Measurements from ENCODE around the gene C1QTNF6. TPM values are rescaled to one million over a fixed set of nuclear protein-coding genes. Genes with fewer than 3 reads are reported as not detected.

The C1QTNF6 gene
- polyA plus RNA-seq, 1 of the 3 experiments (the other 2 are of a cell fraction) = 47.7 TPM

GRCh38 chr22:37220543-37220981, 32.5 kb upstream of the C1QTNF6 start:
- ChIA-PET CTCF (no interaction called here), POLR2A (no interaction called here)
- Histone ChIP-seq H3K4me1 (ENCODE audit: control insufficient read depth in 1 of 2, insufficient read depth in 2 of 2, low read depth in 1 of 2, low read length in 1 of 2) (no peaks in the 10 kb centered on the region), H3K4me3 (ENCODE audit: low read depth in 2 of 2, low read length in 1 of 2) (no peak overlapping the region), H3K27me3 (ENCODE audit: insufficient read depth) (no peaks in the 10 kb centered on the region; the same call in 1 of the 2 replicates), H3K79me2 (ENCODE audit: insufficient read depth) (no peaks in the 10 kb centered on the region), H3K4me2 (no peak overlapping the region), H3K9me2 (no peaks in the 10 kb centered on the region), H3K9ac (no peak overlapping the region), H3K36me3 (replicated peaks in 1 of 2; ENCODE audit: control insufficient read depth in 1 of 2, insufficient read depth in 2 of 2, low read length in 1 of 2) (no peaks in the 10 kb centered on the region), H3K27ac (ENCODE audit: low read depth in 2 of 2, low read length in 1 of 2) (no peak overlapping the region), H4K20me1 (ENCODE audit: insufficient read depth) (no peaks in the 10 kb centered on the region), H3F3A (replicated peaks; ENCODE audit: insufficient read depth) (peaks cover 4% of the 10 kb centered on the region), H3K9me3 (no peaks in the 10 kb centered on the region), H2AFZ (ENCODE audit: low read depth) (no peak overlapping the region)
- DNase-seq = no peak
- no peak for TF ChIP-seq RAD21 (IDR thresholded peaks at IDR 0.05; ENCODE audit: low read length)
- no peak for TF ChIP-seq GABPA (IDR thresholded peaks at IDR 0.05; ENCODE audit: low read depth)
- TF ChIP-seq RXRA (IDR thresholded peaks at IDR 0.05; ENCODE audit: borderline replicate concordance, low read depth) = no peak
- no peak for TF ChIP-seq USF2 (IDR thresholded peaks at IDR 0.05; ENCODE audit: borderline replicate concordance, low read depth, low read length)
- TF ChIP-seq RCOR1 (IDR thresholded peaks at IDR 0.05; ENCODE audit: low read length) = no peak
- no peak for TF ChIP-seq USF1 (IDR thresholded peaks at IDR 0.05; ENCODE audit: borderline replicate concordance, low read depth)
- TF ChIP-seq ZBTB33 (IDR thresholded peaks at IDR 0.05; ENCODE audit: borderline replicate concordance, low read depth) = no peak
- TF ChIP-seq RFX5 (IDR thresholded peaks at IDR 0.05; ENCODE audit: low read length) = no peak
- no peak for TF ChIP-seq MEF2A (IDR thresholded peaks at IDR 0.05; ENCODE audit: borderline replicate concordance, low read depth)
- TF ChIP-seq IRF3 (IDR thresholded peaks at IDR 0.05; ENCODE audit: low read depth, low read length) = no peak
- no peak for TF ChIP-seq EZH2phosphoT487 (IDR thresholded peaks at IDR 0.05; ENCODE audit: borderline replicate concordance, low read depth)
- no peak for TF ChIP-seq CHD2 (IDR thresholded peaks at IDR 0.05; ENCODE audit: low read length, partially characterized antibody)
- no peak for TF ChIP-seq SIN3A (IDR thresholded peaks at IDR 0.05; ENCODE audit: borderline replicate concordance, low read depth, low read length)
- no peak for TF ChIP-seq YY1 (IDR thresholded peaks at IDR 0.05; ENCODE audit: low read depth)
- TF ChIP-seq TCF12 (IDR thresholded peaks at IDR 0.05) = no peak
- TF ChIP-seq, protein P1, sequence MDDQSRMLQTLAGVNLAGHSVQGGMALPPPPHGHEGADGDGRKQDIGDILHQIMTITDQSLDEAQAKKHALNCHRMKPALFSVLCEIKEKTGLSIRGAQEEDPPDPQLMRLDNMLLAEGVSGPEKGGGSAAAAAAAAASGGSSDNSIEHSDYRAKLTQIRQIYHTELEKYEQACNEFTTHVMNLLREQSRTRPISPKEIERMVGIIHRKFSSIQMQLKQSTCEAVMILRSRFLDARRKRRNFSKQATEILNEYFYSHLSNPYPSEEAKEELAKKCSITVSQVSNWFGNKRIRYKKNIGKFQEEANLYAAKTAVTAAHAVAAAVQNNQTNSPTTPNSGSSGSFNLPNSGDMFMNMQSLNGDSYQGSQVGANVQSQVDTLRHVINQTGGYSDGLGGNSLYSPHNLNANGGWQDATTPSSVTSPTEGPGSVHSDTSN (IDR thresholded peaks at IDR 0.05) = no peak
- no peak for TF ChIP-seq FOSL2 (IDR thresholded peaks at IDR 0.05; ENCODE audit: borderline replicate concordance, low read depth)
- 68% methylated on average over 4 of the region's 4 CpGs for WGBS (ENCODE audit: low lambda C conversion rate)
